ENCODE measurements around the gene HIGD1A.

GRCh38 chr3:42852441-42852840, 48.2 kb upstream of the HIGD1A start:
- no peak for TF ChIP-seq CTCF (conservative IDR thresholded peaks at IDR 0.05; ENCODE audit: low read depth, low read length)
- no peak for TF ChIP-seq EZH2 (IDR thresholded peaks at IDR 0.05; ENCODE audit: low read length, unreplicated experiment)

Measured in PC-3 (cell line).